ENCODE measurements around the gene SUV39H1.

Gene SUV39H1

DNA sequence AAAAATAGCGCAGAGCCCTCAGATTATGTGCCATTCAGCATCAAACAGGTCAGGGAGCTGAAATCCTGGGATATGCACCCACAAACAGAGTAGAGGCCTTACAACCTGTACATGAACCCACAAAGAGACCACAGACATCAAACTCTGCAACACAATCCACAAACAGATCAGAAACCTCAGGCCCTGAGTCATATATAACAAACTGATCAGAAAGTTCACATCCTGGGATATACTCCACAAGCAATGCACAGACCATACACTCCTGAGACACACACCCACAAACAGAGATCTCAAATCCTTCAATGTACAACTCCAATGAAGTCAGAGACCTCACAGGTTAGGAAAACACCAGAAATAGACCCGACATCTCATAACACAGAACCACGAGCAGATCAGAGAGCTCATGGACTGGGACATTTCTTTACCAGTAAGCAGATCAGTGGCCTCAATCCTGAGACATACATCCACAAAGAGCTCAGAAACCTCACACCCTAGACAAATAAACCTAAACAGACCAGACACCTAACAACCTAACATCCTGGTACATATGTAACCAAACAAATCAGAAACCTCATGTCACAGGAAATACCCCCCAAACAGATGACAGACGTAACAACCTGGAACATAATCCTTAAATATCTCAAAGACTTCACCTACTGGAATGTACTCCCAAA lies 24.2 kb downstream of the SUV39H1 start:
- H3K4me3 ChIP-seq (ENCODE audit: low read length) = no peak overlapping the region
- no peaks in the 10 kb centered on the region for H3K27me3 ChIP-seq (replicated peaks; ENCODE audit: insufficient read depth, low read length)
- no peak overlapping the region for H3K4me2 ChIP-seq (ENCODE audit: low read depth, low read length)
- DNase-seq = no peak
- H3F3A ChIP-seq (ENCODE audit: insufficient read depth, low read length) = no peaks in the 10 kb centered on the region
- H3K9ac ChIP-seq (ENCODE audit: low read length) = no peak overlapping the region
- no peak for TF ChIP-seq EZH2 (optimal IDR thresholded peaks at IDR 0.05; ENCODE audit: low read depth, low read length)
- no peak for TF ChIP-seq CTCF (IDR thresholded peaks at IDR 0.05; ENCODE audit: low read length)
- TF ChIP-seq EZH2phosphoT487 (IDR thresholded peaks at IDR 0.05; ENCODE audit: low read length) = no peak
- no peak overlapping the region for H3K27ac ChIP-seq (ENCODE audit: low read length)
- H3K79me2 ChIP-seq (ENCODE audit: low read length) = no peaks in the 10 kb centered on the region
- H3K9me3 ChIP-seq (replicated peaks; ENCODE audit: insufficient read depth, low read length) = no peaks in the 10 kb centered on the region
- H3K36me3 ChIP-seq (replicated peaks; ENCODE audit: insufficient read depth, low read length) = no peaks in the 10 kb centered on the region
- H3K4me1 ChIP-seq (ENCODE audit: low read length) = no peaks in the 10 kb centered on the region
- no peaks in the 10 kb centered on the region for H3K9me2 ChIP-seq (replicated peaks; ENCODE audit: insufficient read depth, low read length)
- H2AFZ ChIP-seq (ENCODE audit: low read length) = no peak overlapping the region
- H4K20me1 ChIP-seq (ENCODE audit: insufficient read depth, low read length) = no peaks in the 10 kb centered on the region

- TF ChIP-seq EZH2phosphoT487 (IDR thresholded peaks at IDR 0.05; ENCODE audit: low read length) = no peak
- no peak for TF ChIP-seq EZH2 (optimal IDR thresholded peaks at IDR 0.05; ENCODE audit: low read depth, low read length)
- no peaks in the 10 kb centered on the region for H3K4me1 ChIP-seq (ENCODE audit: low read length)
- DNase-seq = no peak
- no peaks in the 10 kb centered on the region for H3K79me2 ChIP-seq (ENCODE audit: low read length)
- H3F3A ChIP-seq (ENCODE audit: insufficient read depth, low read length) = no peaks in the 10 kb centered on the region
- no peak overlapping the region for H3K4me2 ChIP-seq (ENCODE audit: low read depth, low read length)
- no peak overlapping the region for H3K27ac ChIP-seq (ENCODE audit: low read length)
- H3K27me3 ChIP-seq (replicated peaks; ENCODE audit: insufficient read depth, low read length) = no peaks in the 10 kb centered on the region
- no peak overlapping the region for H3K4me3 ChIP-seq (ENCODE audit: low read length)
- H3K9ac ChIP-seq (ENCODE audit: low read length) = no peak overlapping the region
- no peaks in the 10 kb centered on the region for H4K20me1 ChIP-seq (ENCODE audit: insufficient read depth, low read length)
- H3K9me2 ChIP-seq (replicated peaks; ENCODE audit: insufficient read depth, low read length) = no peaks in the 10 kb centered on the region
- no peaks in the 10 kb centered on the region for H3K9me3 ChIP-seq (replicated peaks; ENCODE audit: insufficient read depth, low read length)
- no peak overlapping the region for H2AFZ ChIP-seq (ENCODE audit: low read length)
- no peaks in the 10 kb centered on the region for H3K36me3 ChIP-seq (replicated peaks; ENCODE audit: insufficient read depth, low read length)
Measured at GRCh38 chrX:48721916-48722315, 25.4 kb downstream of the SUV39H1 start.

DNA sequence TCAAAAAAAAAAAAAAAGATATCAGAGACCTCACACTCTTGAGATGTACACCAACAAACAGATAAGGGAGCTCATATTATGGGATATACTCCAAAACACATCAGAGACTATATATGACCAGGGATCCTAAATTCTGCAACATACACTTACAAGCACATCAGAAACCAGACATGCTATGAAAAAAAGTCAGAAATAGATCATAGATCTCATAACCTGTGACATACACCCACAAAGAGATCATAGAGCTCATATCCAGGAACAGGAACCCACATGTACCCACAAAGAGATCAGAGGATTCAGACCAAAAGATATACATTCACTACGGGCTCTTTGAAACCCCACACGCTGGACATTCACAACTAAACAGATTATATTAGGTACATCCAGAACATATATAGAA lies 30.1 kb downstream of the SUV39H1 start:
- no peak overlapping the region for H3K9ac ChIP-seq (ENCODE audit: low read length)
- no peaks in the 10 kb centered on the region for H3K36me3 ChIP-seq (replicated peaks; ENCODE audit: insufficient read depth, low read length)
- no peaks in the 10 kb centered on the region for H3K27me3 ChIP-seq (replicated peaks; ENCODE audit: insufficient read depth, low read length)
- no peak for DNase-seq
- no peak overlapping the region for H3K4me3 ChIP-seq (ENCODE audit: low read length)
- no peaks in the 10 kb centered on the region for H3K79me2 ChIP-seq (ENCODE audit: low read length)
- H2AFZ ChIP-seq (ENCODE audit: low read length) = no peak overlapping the region
- H3K27ac ChIP-seq (ENCODE audit: low read length) = no peak overlapping the region
- no peak overlapping the region for H3K4me2 ChIP-seq (ENCODE audit: low read depth, low read length)
- H3K4me1 ChIP-seq (ENCODE audit: low read length) = no peaks in the 10 kb centered on the region
- no peaks in the 10 kb centered on the region for H3K9me2 ChIP-seq (replicated peaks; ENCODE audit: insufficient read depth, low read length)
- TF ChIP-seq EZH2phosphoT487 (IDR thresholded peaks at IDR 0.05; ENCODE audit: low read length) (no peak), CTCF (IDR thresholded peaks at IDR 0.05; ENCODE audit: low read length) (no peak), EZH2 (optimal IDR thresholded peaks at IDR 0.05; ENCODE audit: low read depth, low read length) (no peak)
- H3K9me3 ChIP-seq (replicated peaks; ENCODE audit: insufficient read depth, low read length) = no peaks in the 10 kb centered on the region
- no peaks in the 10 kb centered on the region for H3F3A ChIP-seq (ENCODE audit: insufficient read depth, low read length)
- H4K20me1 ChIP-seq (ENCODE audit: insufficient read depth, low read length) = no peaks in the 10 kb centered on the region

GRCh38 chrX:48728653-48729052 lies 32.1 kb downstream of the SUV39H1 start:
- Histone ChIP-seq H3K4me2 (ENCODE audit: low read depth, low read length) (no peak overlapping the region), H3K9ac (ENCODE audit: low read length) (no peak overlapping the region), H3K27me3 (replicated peaks; ENCODE audit: insufficient read depth, low read length) (no peaks in the 10 kb centered on the region), H3K27ac (ENCODE audit: low read length) (no peak overlapping the region), H3K9me3 (replicated peaks; ENCODE audit: insufficient read depth, low read length) (no peaks in the 10 kb centered on the region), H3K36me3 (replicated peaks; ENCODE audit: insufficient read depth, low read length) (no peaks in the 10 kb centered on the region), H4K20me1 (ENCODE audit: insufficient read depth, low read length) (no peaks in the 10 kb centered on the region), H3K79me2 (ENCODE audit: low read length) (no peaks in the 10 kb centered on the region), H3F3A (ENCODE audit: insufficient read depth, low read length) (no peaks in the 10 kb centered on the region), H3K9me2 (replicated peaks; ENCODE audit: insufficient read depth, low read length) (no peaks in the 10 kb centered on the region), H3K4me1 (ENCODE audit: low read length) (no peaks in the 10 kb centered on the region), H3K4me3 (ENCODE audit: low read length) (no peak overlapping the region), H2AFZ (ENCODE audit: low read length) (no peak overlapping the region)
- DNase-seq = no peak
- no peak for TF ChIP-seq EZH2phosphoT487 (IDR thresholded peaks at IDR 0.05; ENCODE audit: low read length)
- no peak for TF ChIP-seq EZH2 (optimal IDR thresholded peaks at IDR 0.05; ENCODE audit: low read depth, low read length)
- TF ChIP-seq CTCF (IDR thresholded peaks at IDR 0.05; ENCODE audit: low read length) = no peak
